ENCODE results near the gene JDP2. TPM values are rescaled to one million over a fixed set of nuclear protein-coding genes. Genes with fewer than 3 reads are reported as not detected.

The JDP2 gene
- total RNA-seq, 2 experiments from 2014 or later = 2.4 to 2.6 TPM

- no peaks in the 10 kb centered on the region for H3K9me3 Mint-ChIP-seq (ENCODE audit: low read depth)
- H3K27me3 Mint-ChIP-seq = no peaks in the 10 kb centered on the region
- POLR2A ChIA-PET = no interaction called here
- DNase-seq (no peak), ATAC-seq (no peak)
- H3K36me3 Mint-ChIP-seq (ENCODE audit: low read depth) = no peaks in the 10 kb centered on the region
- H3K4me3 Mint-ChIP-seq = no peak overlapping the region
- intact Hi-C loops (cut with DNase I, micrococcal nuclease) = no loop called here
- no peaks in the 10 kb centered on the region for H3K4me1 Mint-ChIP-seq
- H3K27ac Mint-ChIP-seq = no peak overlapping the region
- CTCF ChIA-PET = no interaction called here
These were observed 18.3 kb upstream of the JDP2 start for GRCh38 chr14:75409316-75410205.

GRCh38 chr14:75411214-75411540 lies 16.6 kb upstream of the JDP2 start:
- intact Hi-C loops (cut with DNase I, micrococcal nuclease) = no loop called here
- Mint-ChIP-seq H3K4me3 (no peak overlapping the region), H3K9me3 (ENCODE audit: low read depth) (no peaks in the 10 kb centered on the region), H3K27me3 (no peaks in the 10 kb centered on the region), H3K36me3 (ENCODE audit: low read depth) (no peaks in the 10 kb centered on the region), H3K4me1 (no peaks in the 10 kb centered on the region), H3K27ac (no peak overlapping the region)
- DNase-seq = no peak
- CTCF ChIA-PET = no interaction called here
- POLR2A ChIA-PET = no interaction called here
- no peak for ATAC-seq

- H3K9me3 Mint-ChIP-seq (ENCODE audit: low read depth) = no peaks in the 10 kb centered on the region
- H3K27ac Mint-ChIP-seq = no peak overlapping the region
- intact Hi-C loops (cut with DNase I, micrococcal nuclease) = no loop called here
- no peaks in the 10 kb centered on the region for H3K36me3 Mint-ChIP-seq (ENCODE audit: low read depth)
- H3K4me1 Mint-ChIP-seq = no peaks in the 10 kb centered on the region
- CTCF ChIA-PET = no interaction called here
- DNase-seq (no peak), ATAC-seq (no peak)
- no peaks in the 10 kb centered on the region for H3K27me3 Mint-ChIP-seq
- POLR2A ChIA-PET = no interaction called here
- H3K4me3 Mint-ChIP-seq = no peak overlapping the region
These were observed 14.8 kb upstream of the JDP2 start for GRCh38 chr14:75413013-75413412.

- ChIA-PET POLR2A (interaction anchor here (1.0 kb wide), 1 partner anchor 10 kb away, joined by 3 read pairs; the partner anchor contains the start of gene JDP2), CTCF (interaction anchor here (0.6 to 0.9 kb wide), 3 partner anchors 23 to 107 kb away, joined by 3 read pairs; no protein-coding TSS in a partner anchor)
- Mint-ChIP-seq H3K27me3 (no peaks in the 10 kb centered on the region), H3K4me1 (peaks cover 23% of the 10 kb centered on the region), H3K36me3 (ENCODE audit: low read depth) (no peaks in the 10 kb centered on the region), H3K4me3 (no peak overlapping the region), H3K27ac (no peak overlapping the region), H3K9me3 (ENCODE audit: low read depth) (no peaks in the 10 kb centered on the region)
- ATAC-seq = no peak
- intact Hi-C loops (cut with DNase I, micrococcal nuclease) = no loop called here
- no peak for DNase-seq
These were observed 10.1 kb upstream of the JDP2 start for GRCh38 chr14:75417674-75418073.

- Mint-ChIP-seq H3K4me3 (no peak overlapping the region), H3K36me3 (ENCODE audit: low read depth) (no peaks in the 10 kb centered on the region), H3K4me1 (peaks cover 23% of the 10 kb centered on the region), H3K27me3 (no peaks in the 10 kb centered on the region), H3K9me3 (ENCODE audit: low read depth) (no peaks in the 10 kb centered on the region), H3K27ac (no peak overlapping the region)
- POLR2A ChIA-PET = no interaction called here
- peak; percentile 90 for ATAC-seq
- CTCF ChIA-PET = interaction anchor here (0.6 kb wide), 1 partner anchor 16 kb away, joined by 3 read pairs; no protein-coding TSS in a partner anchor
- intact Hi-C loops (cut with DNase I, micrococcal nuclease) = no loop called here
- peak; percentile 88 for DNase-seq
These were observed 8.7 kb upstream of the JDP2 start for GRCh38 chr14:75418850-75419768.

- Mint-ChIP-seq H3K27me3 (peaks cover 10% of the 10 kb centered on the region), H3K36me3 (ENCODE audit: low read depth) (no peaks in the 10 kb centered on the region), H3K4me1 (peaks cover 38% of the 10 kb centered on the region), H3K4me3 (no peak overlapping the region), H3K27ac (peak overlapping the region; percentile 23), H3K9me3 (ENCODE audit: low read depth) (peaks cover 3% of the 10 kb centered on the region)
- ATAC-seq (peak; percentile 76), DNase-seq (peak; percentile 64)
- intact Hi-C loops (cut with DNase I, micrococcal nuclease) = loop anchor here in 1 of 2 experiments (2.0 kb wide), 1 partner anchor 65 kb away; no protein-coding TSS in a partner anchor
- CTCF ChIA-PET = no interaction called here
- POLR2A ChIA-PET = interaction anchor here (0.6 kb wide), 1 partner anchor 298 kb away, joined by 3 read pairs; no protein-coding TSS in a partner anchor
These were observed 5.7 kb upstream of the JDP2 start for GRCh38 chr14:75422169-75422568.

- Mint-ChIP-seq H3K27me3 (peaks cover 13% of the 10 kb centered on the region), H3K36me3 (ENCODE audit: low read depth) (no peaks in the 10 kb centered on the region), H3K27ac (no peak overlapping the region), H3K9me3 (ENCODE audit: low read depth) (peaks cover 3% of the 10 kb centered on the region), H3K4me1 (peaks cover 31% of the 10 kb centered on the region), H3K4me3 (no peak overlapping the region)
- intact Hi-C loops (cut with DNase I, micrococcal nuclease) = no loop called here
- ChIA-PET CTCF (interaction anchor here (0.7 to 1.3 kb wide), 2 partner anchors 41 to 117 kb away, joined by 3 read pairs; no protein-coding TSS in a partner anchor), POLR2A (no interaction called here)
- ATAC-seq (no peak), DNase-seq (no peak)
These were observed 3.3 kb upstream of the JDP2 start for GRCh38 chr14:75424496-75424895.

- ATAC-seq (no peak), DNase-seq (no peak)
- Mint-ChIP-seq H3K4me1 (peaks cover 24% of the 10 kb centered on the region), H3K36me3 (ENCODE audit: low read depth) (no peaks in the 10 kb centered on the region), H3K9me3 (ENCODE audit: low read depth) (peaks cover 3% of the 10 kb centered on the region), H3K27me3 (peaks cover 14% of the 10 kb centered on the region), H3K4me3 (no peak overlapping the region), H3K27ac (no peak overlapping the region)
- ChIA-PET CTCF (interaction anchor here (0.6 to 1.3 kb wide), 5 partner anchors 9 to 520 kb away, joined by 3 to 6 read pairs (median 3); no protein-coding TSS in a partner anchor), POLR2A (interaction anchor here (0.6 kb wide), 1 partner anchor 117 kb away, joined by 3 read pairs; no protein-coding TSS in a partner anchor)
- intact Hi-C loops (cut with DNase I, micrococcal nuclease) = loop anchor here (5.0 kb wide), 2 partner anchors 67 to 137 kb away; no protein-coding TSS in a partner anchor
These were observed 2.4 kb upstream of the JDP2 start for GRCh38 chr14:75425446-75425845.

- H3K36me3 Mint-ChIP-seq (ENCODE audit: low read depth) = no peaks in the 10 kb centered on the region
- H3K27ac Mint-ChIP-seq = peak overlapping the region; percentile 62
- H3K4me3 Mint-ChIP-seq = peak overlapping the region; percentile 59
- intact Hi-C loops (cut with DNase I, micrococcal nuclease) = loop anchor here (5.0 kb wide), 2 partner anchors 66 to 136 kb away; no protein-coding TSS in a partner anchor
- CTCF ChIA-PET = interaction anchor here (0.6 kb wide), 1 partner anchor 298 kb away, joined by 3 read pairs; no protein-coding TSS in a partner anchor
- ATAC-seq = peak; percentile 67
- peaks cover 14% of the 10 kb centered on the region for H3K27me3 Mint-ChIP-seq
- H3K4me1 Mint-ChIP-seq = peaks cover 24% of the 10 kb centered on the region
- POLR2A ChIA-PET = no interaction called here
- H3K9me3 Mint-ChIP-seq (ENCODE audit: low read depth) = peaks cover 3% of the 10 kb centered on the region
- peak; percentile 37 for DNase-seq
These were observed 1.3 kb upstream of the JDP2 start for GRCh38 chr14:75426332-75427125.

GRCh38 chr14:75427126-75427481 lies 718 bp upstream of the JDP2 start:
- CTCF ChIA-PET = interaction anchor here (0.6 kb wide), 1 partner anchor 298 kb away, joined by 3 read pairs; no protein-coding TSS in a partner anchor

More at GRCh38 chr14:75427126-75427481, 718 bp upstream of the JDP2 start:
- POLR2A ChIA-PET = no interaction called here
- no peaks in the 10 kb centered on the region for H3K36me3 Mint-ChIP-seq (ENCODE audit: low read depth)
- H3K4me1 Mint-ChIP-seq = peaks cover 20% of the 10 kb centered on the region
- DNase-seq (no peak), ATAC-seq (peak; percentile 1)
- intact Hi-C loops (cut with DNase I, micrococcal nuclease) = loop anchor here (5.0 kb wide), 2 partner anchors 65 to 135 kb away; no protein-coding TSS in a partner anchor
- H3K4me3 Mint-ChIP-seq = peak overlapping the region; percentile 59
- H3K9me3 Mint-ChIP-seq (ENCODE audit: low read depth) = peaks cover 3% of the 10 kb centered on the region
- peaks cover 14% of the 10 kb centered on the region for H3K27me3 Mint-ChIP-seq
- peak overlapping the region; percentile 62 for H3K27ac Mint-ChIP-seq

All from activated CD4-positive, alpha-beta T cell treated with anti-CD3 and anti-CD28 coated beads for 36 hours (primary cell).